ENCODE measurements around the gene CYP39A1.
"Not testable (repeated sequence)": the region's sequence is repeated elsewhere in the genome, so short reads cannot be mapped to it uniquely, and the experiment has no call there.

Gene CYP39A1

GRCh38 chr6:46648869-46649492 lies 3.6 kb downstream of the CYP39A1 start:
- no peak for DNase-seq

GRCh38 chr6:46648108-46648507 lies 4.5 kb downstream of the CYP39A1 start:
- DNase-seq, result not testable (repeated sequence)

- DNase-seq, result no peak
These were observed 7.4 kb downstream of the CYP39A1 start for GRCh38 chr6:46645265-46645664.

GRCh38 chr6:46642928-46643751 lies 9.5 kb downstream of the CYP39A1 start:
- no peak for DNase-seq

DNA sequence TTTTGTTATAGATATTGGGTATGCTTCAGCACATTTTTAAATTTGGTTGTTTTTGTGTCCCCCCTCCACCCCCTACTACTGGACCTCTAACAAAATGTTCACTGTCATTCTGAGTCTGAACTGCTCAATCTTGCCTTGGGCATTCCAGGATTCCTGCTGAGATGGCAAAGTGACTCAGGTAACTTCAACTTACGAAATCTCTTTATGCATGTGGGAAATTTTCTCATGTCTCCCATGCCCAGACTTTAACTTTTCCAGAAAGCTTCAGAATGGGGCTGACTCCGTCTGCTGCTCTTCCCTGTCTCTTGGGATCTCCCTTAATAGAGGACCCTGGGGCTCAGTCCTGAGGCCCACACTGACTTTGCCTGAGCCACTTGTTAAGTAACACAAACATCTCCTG lies 14.0 kb downstream of the CYP39A1 start:
- no peak for DNase-seq

DNA sequence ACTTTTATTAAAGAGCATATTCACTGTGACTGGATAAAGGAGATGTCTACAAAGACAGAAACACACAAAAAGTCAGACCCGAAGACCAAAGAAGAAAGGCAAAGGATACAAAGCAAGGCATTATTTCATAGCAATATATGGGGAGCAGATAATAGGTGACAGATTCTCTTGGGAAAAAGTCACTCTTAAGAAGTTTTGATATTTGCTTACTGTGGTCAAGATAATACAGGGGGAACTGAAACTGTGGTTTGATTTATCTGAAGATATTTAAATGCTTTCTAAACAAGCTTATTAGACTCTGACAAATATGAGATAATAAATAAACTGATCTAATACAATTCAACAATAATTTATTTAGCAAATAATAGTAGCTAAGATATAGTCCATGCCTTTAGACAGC lies 14.7 kb downstream of the CYP39A1 start:
- no peak for DNase-seq

GRCh38 chr6:46637145-46637544 lies 15.5 kb downstream of the CYP39A1 start:
- no peak for DNase-seq

- DNase-seq, result no peak
These were observed 17.2 kb downstream of the CYP39A1 start for GRCh38 chr6:46635462-46635861.

DNA sequence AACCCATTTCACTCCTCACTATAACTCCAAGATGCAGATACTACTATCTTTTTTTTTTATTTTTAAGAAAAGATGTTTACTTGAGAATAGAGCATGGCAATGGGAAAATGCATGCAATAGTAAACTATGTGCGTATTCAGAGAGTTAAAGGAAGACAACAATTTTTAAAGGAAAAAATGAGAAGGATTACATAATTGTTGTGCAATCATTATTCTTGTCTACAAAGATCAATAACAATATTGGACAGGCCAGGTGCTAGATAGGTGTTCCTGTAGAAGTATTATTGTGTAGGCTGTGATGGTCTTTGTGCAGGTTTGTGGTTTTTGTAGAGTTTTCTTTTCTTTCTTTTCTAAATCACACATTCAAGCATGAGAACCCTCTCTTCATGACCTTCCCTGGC lies 20.6 kb downstream of the CYP39A1 start:
- no peak for DNase-seq

DNA sequence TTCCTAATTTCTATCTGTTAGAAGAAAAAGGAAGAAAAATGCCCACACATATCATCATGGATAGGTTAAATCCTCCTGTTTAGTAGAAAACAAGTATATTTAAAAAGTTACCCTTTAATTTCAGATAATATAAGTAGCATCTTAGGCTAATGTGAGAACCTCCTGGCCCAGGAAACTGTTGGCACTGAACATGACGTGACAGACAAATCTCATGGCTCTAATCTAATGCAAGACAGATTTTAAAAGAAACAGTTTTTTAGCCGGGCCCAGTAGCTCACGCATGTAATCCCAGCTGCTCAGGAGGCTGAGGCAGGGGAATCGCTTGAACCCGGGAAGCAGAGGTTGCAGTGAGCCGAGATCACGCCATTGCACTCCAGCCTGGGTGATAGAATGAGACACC lies 22.9 kb downstream of the CYP39A1 start:
- no peak for DNase-seq

GRCh38 chr6:46628976-46629375 lies 23.6 kb downstream of the CYP39A1 start:
- DNase-seq, result no peak

GRCh38 chr6:46628498-46628897 lies 24.1 kb downstream of the CYP39A1 start:
- no peak for DNase-seq

DNA sequence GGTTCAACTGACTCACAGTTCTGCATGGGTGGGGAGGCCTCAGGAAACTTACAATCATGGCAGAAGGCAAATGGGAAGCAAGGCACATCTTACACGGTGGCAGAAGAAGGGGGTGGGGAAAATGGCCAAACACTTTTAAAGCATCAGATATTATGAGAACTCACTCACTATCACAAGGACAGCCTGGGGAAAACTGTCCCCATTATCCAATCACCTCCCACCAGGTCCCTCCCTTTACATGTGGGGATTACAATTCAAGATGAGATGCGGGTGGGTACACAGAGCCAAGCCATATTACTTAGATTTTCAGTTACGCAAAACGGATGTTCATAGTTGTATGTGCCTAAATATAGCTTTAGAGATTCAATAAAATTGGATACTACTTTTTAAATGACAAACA lies 25.6 kb downstream of the CYP39A1 start:
- DNase-seq, result no peak

DNA sequence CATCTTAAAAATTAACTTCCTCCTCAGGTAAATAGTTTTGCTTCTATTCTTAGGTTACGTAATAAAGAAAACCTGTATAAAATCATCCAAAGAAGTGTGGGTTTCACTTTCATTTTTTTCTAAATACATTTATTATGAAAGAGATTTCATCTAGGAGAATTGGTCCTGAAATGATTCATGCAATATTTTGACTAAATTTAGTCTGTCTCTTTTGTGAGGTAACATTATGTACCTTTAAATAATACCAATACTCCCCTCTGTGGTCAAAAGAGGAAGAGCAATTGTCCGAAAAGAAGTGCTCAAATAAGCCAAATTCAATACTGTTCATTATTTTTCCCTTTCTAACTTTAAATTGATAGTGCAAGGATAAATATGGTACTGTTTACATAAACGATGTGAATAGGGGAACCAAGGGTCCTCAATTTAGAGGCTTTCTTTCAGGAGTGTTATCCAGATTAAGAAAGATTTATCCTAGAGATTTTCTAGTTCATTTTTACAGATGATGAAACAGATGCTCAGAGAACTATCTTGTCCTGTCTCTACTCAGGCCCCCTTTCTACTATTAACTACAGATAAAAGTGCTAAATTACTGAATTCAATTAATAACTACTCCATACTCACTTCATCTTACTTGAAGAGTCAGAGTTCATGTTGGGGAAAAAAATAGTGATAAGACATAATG lies 26.2 kb downstream of the CYP39A1 start:
- DNase-seq, result no peak

DNA sequence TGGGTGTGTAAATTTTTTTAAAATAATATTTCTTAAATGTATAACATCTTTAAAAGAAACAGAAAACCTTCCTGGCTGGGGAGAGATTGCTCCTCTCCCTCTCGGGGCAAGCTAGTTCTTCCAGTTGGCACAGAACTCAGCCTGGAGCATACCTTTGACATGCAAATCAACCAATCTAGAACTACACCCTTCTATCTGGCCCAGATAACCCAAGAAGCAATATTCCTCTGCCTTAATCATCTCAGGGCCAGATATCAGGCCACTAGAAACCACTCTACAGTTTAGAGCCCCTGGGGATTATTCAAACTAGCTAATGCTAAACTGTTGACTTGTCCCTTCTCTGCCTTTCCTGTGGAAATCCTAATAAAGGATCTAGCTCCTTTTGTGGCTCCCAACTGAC lies 33.9 kb downstream of the CYP39A1 start:
- DNase-seq, result no peak

GRCh38 chr6:46612645-46613044 lies 40.0 kb downstream of the CYP39A1 start:
- no peak for DNase-seq

DNA sequence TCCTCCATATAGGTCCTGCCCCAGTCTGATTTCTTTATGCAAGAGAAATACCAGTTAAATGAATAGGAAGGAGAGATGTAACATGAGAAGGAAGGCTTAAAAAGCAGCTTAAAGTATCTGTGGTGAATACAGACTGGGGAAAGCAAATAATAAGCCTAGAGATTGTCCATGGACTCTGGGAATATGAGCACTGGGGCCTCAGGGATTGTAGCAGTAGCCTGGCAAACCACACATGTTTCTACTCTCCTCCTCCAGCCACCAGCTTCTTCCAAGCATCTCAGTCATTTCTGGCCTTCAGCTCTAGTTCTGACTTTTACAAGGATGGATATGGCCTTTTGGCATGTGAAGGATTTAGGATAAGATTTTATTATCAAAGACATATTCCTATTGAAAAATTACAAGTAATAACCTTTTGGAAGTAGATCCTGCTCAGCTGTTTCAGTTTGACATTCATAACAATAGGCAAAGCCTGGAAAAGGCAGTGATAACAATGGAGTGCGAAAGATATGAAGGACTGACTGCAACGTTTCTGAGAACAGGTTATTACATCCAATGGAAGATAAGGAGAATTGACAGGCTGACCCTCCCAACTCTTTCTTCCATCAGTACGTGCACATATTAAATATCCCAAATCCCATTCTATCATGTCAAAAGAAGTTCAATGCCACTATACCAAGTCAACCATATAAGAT lies 41.6 kb downstream of the CYP39A1 start:
- DNase-seq, result no peak

GRCh38 chr6:46606338-46606737 lies 46.3 kb downstream of the CYP39A1 start:
- DNase-seq, result no peak

DNA sequence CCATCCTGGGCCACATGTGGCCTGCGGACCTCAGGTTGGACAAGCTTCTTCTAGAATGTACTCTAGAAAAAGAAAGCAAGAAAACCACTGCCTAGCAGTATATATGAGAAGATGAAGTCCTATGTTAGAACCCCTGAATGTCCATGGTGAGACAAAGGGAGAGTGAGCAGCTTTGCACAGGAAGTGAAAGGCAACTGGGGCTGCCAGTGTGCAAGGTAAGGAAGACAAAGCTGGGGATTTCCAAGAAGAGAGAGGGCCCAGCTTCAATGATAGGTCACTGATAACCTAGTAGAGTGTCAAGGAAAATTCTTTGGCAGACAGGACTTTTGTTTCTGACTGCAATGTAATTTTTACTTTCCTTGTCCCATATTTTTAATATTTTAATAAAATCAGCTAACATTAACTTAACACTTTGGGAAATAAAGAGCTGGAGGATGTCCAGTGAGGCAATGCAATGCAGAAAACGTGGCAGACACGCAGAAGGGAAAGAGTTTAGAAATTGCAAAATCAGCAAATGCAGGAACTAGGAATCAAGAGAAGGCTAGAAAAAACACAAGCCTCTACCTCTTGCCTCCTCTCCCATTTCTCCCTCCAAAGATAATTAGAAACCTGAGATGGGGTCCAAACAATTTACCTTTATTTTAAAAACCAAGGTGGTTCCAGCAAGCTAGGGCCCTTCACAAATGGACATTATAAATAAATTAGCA lies 47.4 kb downstream of the CYP39A1 start:
- DNase-seq, result no peak

DNA sequence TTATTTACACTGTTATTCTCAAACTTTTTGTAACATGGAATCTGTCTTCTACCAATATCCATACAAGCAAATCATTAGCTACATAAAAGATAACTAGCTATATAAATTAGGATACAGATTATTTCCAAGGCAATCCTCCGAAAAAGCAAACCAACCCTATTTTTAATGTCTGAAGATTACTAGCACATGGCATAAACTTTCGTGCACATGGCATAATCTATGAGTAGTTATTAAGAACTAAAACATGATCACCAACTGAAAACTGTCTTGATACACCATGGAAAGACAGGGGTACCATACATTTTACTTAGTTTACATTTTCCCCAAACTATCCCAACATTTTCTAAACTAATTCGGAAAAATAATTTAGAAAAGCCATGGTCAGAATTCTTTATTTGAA lies 54.4 kb downstream of the CYP39A1 start:
- no peak for DNase-seq

GRCh38 chr6:46592740-46593139 lies 59.9 kb downstream of the CYP39A1 start:
- no peak for DNase-seq

DNA sequence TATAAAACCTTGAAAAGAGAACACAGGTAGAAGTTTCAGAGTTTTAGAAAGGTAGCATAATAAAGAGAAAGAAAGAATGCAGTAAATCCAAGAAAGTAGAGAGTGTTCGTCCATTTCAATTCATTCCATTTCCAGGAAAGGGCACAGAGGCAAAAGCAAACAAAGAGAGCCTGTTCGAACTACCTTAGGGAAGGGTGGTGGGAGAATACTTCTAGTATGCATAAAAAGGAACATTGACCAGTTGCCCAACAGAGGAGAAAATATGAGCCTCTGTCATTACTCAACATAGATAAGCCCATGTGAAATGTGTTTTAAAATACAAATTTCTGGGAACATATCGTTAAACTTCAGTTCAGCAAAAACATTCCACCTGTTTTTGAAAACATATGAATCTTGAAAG lies 60.6 kb downstream of the CYP39A1 start:
- no peak for DNase-seq
